Measurements from ENCODE around the gene PTH.

- TF ChIP-seq CTCF (IDR thresholded peaks at IDR 0.05) (no peak), POLR2A (IDR thresholded peaks at IDR 0.05) (no peak)
These were observed 16.1 kb downstream of the PTH start for GRCh38 chr11:13479688-13480087.

Measured in lower leg skin (tissue), 3 donors.